ENCODE measurements around the gene FKBP1A. TPM values are rescaled to one million over a fixed set of nuclear protein-coding genes. Genes with fewer than 3 reads are reported as not detected.

Gene FKBP1A
- total RNA-seq, 1 experiment from 2014 or later, result 196 TPM

DNA sequence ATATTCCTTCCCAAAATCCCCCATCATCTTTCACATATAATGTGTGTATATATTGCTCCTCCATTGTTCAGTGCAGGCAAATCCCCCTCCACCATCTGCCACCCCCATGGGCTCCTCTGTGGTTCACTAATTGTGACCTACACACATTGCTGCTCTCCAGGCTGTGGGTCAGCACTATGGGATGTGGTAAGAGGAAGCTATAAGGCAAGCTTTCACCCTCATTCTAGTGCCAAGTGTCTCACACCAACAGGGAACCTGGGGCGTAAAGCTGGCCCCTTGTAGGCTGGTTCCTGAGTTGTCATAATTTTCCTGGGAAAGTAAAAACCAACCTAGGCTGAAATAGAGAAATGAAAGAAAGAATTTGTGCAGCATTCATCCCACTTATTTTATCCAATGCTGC lies 16.8 kb downstream of the FKBP1A start:
- Mint-ChIP-seq H3K9me3 (no peaks in the 10 kb centered on the region), H3K36me3 (ENCODE audit: insufficient read depth in 1 of 3, low read depth in 3 of 3) (peaks cover 9 to 38% (median 21%) of the 10 kb centered on the region in 3 experiments; a peak in 6 of 7 replicates), H3K27ac (peak overlapping the region in 1 of 3 experiments; percentile 30; a peak in 1 of 7 replicates), H3K4me1 (peaks cover 29 to 39% of the 10 kb centered on the region in 2 experiments), H3K4me3 (no peak overlapping the region), H3K27me3 (ENCODE audit: low read depth) (no peaks in the 10 kb centered on the region)
- Histone ChIP-seq H3K14ac (ENCODE audit: insufficient read depth, low read length) (no peak overlapping the region), H3K9me3 (ENCODE audit: control insufficient read depth, low read depth, low read length) (no peaks in the 10 kb centered on the region), H4K5ac (ENCODE audit: insufficient read length, low read depth, low read length) (no peak overlapping the region), H3K4ac (ENCODE audit: low read depth, low read length) (no peak overlapping the region), H4K20me1 (ENCODE audit: control insufficient read depth, insufficient read depth, insufficient read length) (no peaks in the 10 kb centered on the region), H2BK120ac (ENCODE audit: low read depth, low read length, poor library complexity, severe bottlenecking) (no peak overlapping the region), H2BK12ac (ENCODE audit: insufficient read length, low read depth, low read length) (no peak overlapping the region), H4K91ac (ENCODE audit: insufficient read length, low read depth, low read length) (no peak overlapping the region), H3K23ac (ENCODE audit: insufficient read length, low read depth, low read length) (no peak overlapping the region), H2BK20ac (ENCODE audit: low read depth, low read length, poor library complexity, severe bottlenecking) (no peak overlapping the region), H3K18ac (ENCODE audit: insufficient read length, low read depth, low read length) (no peak overlapping the region), H2AFZ (ENCODE audit: low read length) (no peak overlapping the region), H3K4me1 (ENCODE audit: insufficient read depth, low read length) (peaks cover 6% of the 10 kb centered on the region), H2BK15ac (ENCODE audit: low read depth, low read length) (no peak overlapping the region), H3T11ph (ENCODE audit: low read length) (no peak overlapping the region), H3K79me1 (ENCODE audit: insufficient read depth, low read depth, low read length, poor library complexity, severe bottlenecking) (peaks cover 27% of the 10 kb centered on the region), H3K56ac (ENCODE audit: insufficient read length, low read depth, low read length) (no peak overlapping the region), H2AK5ac (ENCODE audit: insufficient read length, low read length) (no peak overlapping the region), H3K9ac (ENCODE audit: extremely low read depth, insufficient read length, low read length) (no peak overlapping the region), H3K79me2 (ENCODE audit: insufficient read depth, low read length) (peaks cover 38% of the 10 kb centered on the region), H3K27me3 (ENCODE audit: insufficient read depth, low read length) (no peaks in the 10 kb centered on the region), H3K23me2 (ENCODE audit: insufficient read length, low read depth, low read length, poor library complexity, severe bottlenecking) (no peaks in the 10 kb centered on the region), H4K8ac (replicated peaks; ENCODE audit: insufficient read length, low read depth, low read length) (no peak overlapping the region), H3K4me2 (ENCODE audit: insufficient read depth, insufficient read length, low read length) (no peak overlapping the region), H3K27ac (ENCODE audit: insufficient read length, low read depth, low read length) (no peak overlapping the region), H2BK5ac (ENCODE audit: insufficient read length, low read length) (no peak overlapping the region)
- no peak for TF ChIP-seq CTCF (conservative IDR thresholded peaks at IDR 0.05)
- DNase-seq, result no peak
- WGBS (ENCODE audit: extremely low coverage, insufficient read length, low lambda C conversion rate), result no CpG with 5 or more reads among the region's 1 CpG

All from H9 (cell line).